Measurements from ENCODE around the gene PEDS1. TPM values are rescaled to one million over a fixed set of nuclear protein-coding genes. Genes with fewer than 3 reads are reported as not detected.

The PEDS1 gene
- total and polyA plus RNA-seq, 2 of the 13 experiments (the other 11 are each of a cell fraction or from before 2014, with no cell fraction given), result 30.5 to 93.9 TPM

- no peak for TF ChIP-seq ZBTB33 (CRISPR knock-in tag; IDR thresholded peaks at IDR 0.05)
- no peak for TF ChIP-seq SP140L (CRISPR knock-in tag; IDR thresholded peaks at IDR 0.05; ENCODE audit: borderline replicate concordance)
- TF ChIP-seq ZNF629 (CRISPR knock-in tag; conservative IDR thresholded peaks at IDR 0.05), result no peak
- no peak for TF ChIP-seq KIAA2018 (CRISPR knock-in tag; IDR thresholded peaks at IDR 0.05; ENCODE audit: borderline replicate concordance)
- TF ChIP-seq SMAD3 (CRISPR knock-in tag; IDR thresholded peaks at IDR 0.05), result no peak
- peak; percentile 37; the same call in 1 of the 2 replicates for TF ChIP-seq SAP130 (CRISPR knock-in tag; IDR thresholded peaks at IDR 0.05; ENCODE audit: low read depth)
- TF ChIP-seq POLR2A (IDR thresholded peaks at IDR 0.05; ENCODE audit: insufficient read depth in 1 of 2, low read depth in 2 of 2, low read length in 2 of 2), result peak in 1 of 2 experiments; percentile 29; a peak in 1 of 4 replicates
- no peak for TF ChIP-seq MTA1 (CRISPR knock-in tag; IDR thresholded peaks at IDR 0.05; ENCODE audit: borderline replicate concordance)
- no peak for TF ChIP-seq IKZF1 (IDR thresholded peaks at IDR 0.05)
- TF ChIP-seq ZBTB14 (CRISPR knock-in tag; IDR thresholded peaks at IDR 0.05), result no peak
- TF ChIP-seq MXD3 (CRISPR knock-in tag; IDR thresholded peaks at IDR 0.05), result no peak
- TF ChIP-seq HINFP (CRISPR knock-in tag; IDR thresholded peaks at IDR 0.05; ENCODE audit: low read depth), result no peak
- TF ChIP-seq ZNF703 (CRISPR knock-in tag; IDR thresholded peaks at IDR 0.05; ENCODE audit: borderline replicate concordance), result no peak
- no peak for TF ChIP-seq TCF12 (IDR thresholded peaks at IDR 0.05)
- TF ChIP-seq TCF12 (CRISPR knock-in tag; IDR thresholded peaks at IDR 0.05), result no peak
- no peak for TF ChIP-seq SIX4 (CRISPR knock-in tag; IDR thresholded peaks at IDR 0.05)
Observed at GRCh38 chr20:50110141-50111047, 43.1 kb downstream of the PEDS1 start (continued).

All from HepG2 (cell line).